GM12892 (cell line): ENCODE data around the gene TMEM123.

Experiments used
- DNase-seq: peaks from one replicate; pipeline ENCODE4 v3.0.0; 2011; ENCODE audit not compliant: insufficient read length
- FAIRE-seq: peaks from 2 replicates; lab custom pipeline; 2011; peaks lifted over from hg19 to GRCh38; lab: Jason Lieb, UNC
- POLR2A ChIP-seq: IDR thresholded peaks from 2 replicates; pipeline ENCODE4 v1.6.1; 2011; ENCODE audit warnings: low read depth, low read length, control low read depth
- POLR2AphosphoS5 ChIP-seq: IDR thresholded peaks from 2 replicates; pipeline ENCODE4 v1.6.1; 2011; ENCODE audit warnings: low read depth, low read length, control low read depth
- TAF1 ChIP-seq: IDR thresholded peaks from 2 replicates; pipeline ENCODE4 v1.6.1; 2011; ENCODE audit warnings: low read depth, mild to moderate bottlenecking, control low read depth, low read length, borderline replicate concordance

TMEM123 gene

DNA sequence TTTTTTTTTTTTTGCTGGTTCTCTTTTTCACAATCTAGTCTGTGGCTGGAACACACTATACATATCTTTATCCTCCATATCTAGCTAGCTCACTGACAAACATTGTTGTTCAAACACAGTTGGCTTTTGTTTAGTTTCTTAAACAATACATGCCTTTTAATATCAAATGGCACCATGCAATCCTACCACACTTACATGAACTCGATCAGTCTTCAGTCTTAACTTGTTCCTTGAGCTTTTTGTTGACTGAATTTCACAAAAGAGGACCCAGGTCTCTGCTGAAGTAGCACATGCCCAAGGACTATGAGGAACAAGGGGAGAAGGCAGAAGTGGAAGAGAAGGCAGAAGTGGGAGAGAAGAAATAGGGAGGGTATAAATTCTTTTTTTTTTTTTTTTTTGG, 25.5 kb downstream of the TMEM123 start:
- FAIRE-seq (peak; percentile 30), DNase-seq (no peak)
- TF ChIP-seq POLR2AphosphoS5 (no peak), POLR2A (no peak), TAF1 (no peak)

DNA sequence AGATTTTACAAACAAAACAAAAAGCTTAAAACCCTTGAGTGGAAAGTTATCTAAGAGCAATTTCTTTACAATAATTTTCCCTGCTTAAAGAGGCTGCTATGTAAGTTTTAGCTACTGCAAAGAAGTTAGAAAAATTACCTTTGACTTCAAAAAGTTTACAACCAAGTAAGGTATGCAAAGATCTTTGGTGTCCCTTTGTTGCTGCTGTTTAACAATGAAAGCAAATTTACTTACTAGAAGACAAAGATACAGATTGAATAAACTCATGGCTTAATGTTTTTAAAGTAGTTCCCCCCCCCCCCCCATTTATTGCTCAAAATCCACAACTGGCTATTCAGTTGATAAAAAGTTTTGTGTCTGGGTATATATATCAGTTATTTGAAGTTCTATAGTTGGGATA, 26.0 kb downstream of the TMEM123 start:
- FAIRE-seq (no peak), DNase-seq (no peak)
- TF ChIP-seq TAF1 (no peak), POLR2A (no peak), POLR2AphosphoS5 (no peak)

GRCh38 chr11:102426000-102426399, 26.6 kb downstream of the TMEM123 start:
- TF ChIP-seq POLR2AphosphoS5: no peak
- TF ChIP-seq POLR2A: no peak
- TF ChIP-seq TAF1: no peak
- DNase-seq (no peak), FAIRE-seq (no peak)

DNA sequence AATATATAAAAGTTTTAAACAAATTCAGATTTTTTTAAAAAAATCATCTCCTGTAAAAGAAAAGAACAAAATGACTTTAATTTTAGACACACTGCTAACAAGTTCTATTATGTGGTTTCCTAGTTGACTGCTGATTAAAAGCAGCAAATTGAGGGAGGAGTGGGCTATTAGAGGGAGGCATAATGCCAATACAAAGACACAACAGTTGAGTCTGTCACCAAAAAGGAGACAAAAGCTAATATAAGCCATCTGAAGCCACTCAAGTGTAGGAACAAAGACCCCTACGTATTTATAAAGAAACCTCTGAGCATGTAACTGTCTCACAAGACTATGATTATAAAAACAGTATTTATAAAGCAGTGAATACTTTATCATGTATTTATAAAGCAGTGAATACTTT, 28.6 kb downstream of the TMEM123 start:
- DNase-seq (no peak), FAIRE-seq (no peak)

GRCh38 chr11:102422817-102423712, 29.5 kb downstream of the TMEM123 start:
- TF ChIP-seq TAF1: no peak
- no peak for TF ChIP-seq POLR2A
- TF ChIP-seq POLR2AphosphoS5: no peak
- DNase-seq (no peak), FAIRE-seq (no peak)

More for the DNA sequence above, 28.6 kb downstream of the TMEM123 start:
- no peak for TF ChIP-seq POLR2AphosphoS5
- no peak for TF ChIP-seq POLR2A
- no peak for TF ChIP-seq TAF1

GRCh38 chr11:102421261-102421660, 31.3 kb downstream of the TMEM123 start:
- DNase-seq: no peak
- TF ChIP-seq POLR2AphosphoS5 (no peak), POLR2A (no peak), TAF1 (no peak)
- FAIRE-seq: no peak

- no peak for TF ChIP-seq TAF1
- TF ChIP-seq POLR2AphosphoS5: no peak
- no peak for TF ChIP-seq POLR2A
- no peak for DNase-seq
- FAIRE-seq: no peak
Measured at GRCh38 chr11:102420547-102420946, 32.0 kb downstream of the TMEM123 start.

DNA sequence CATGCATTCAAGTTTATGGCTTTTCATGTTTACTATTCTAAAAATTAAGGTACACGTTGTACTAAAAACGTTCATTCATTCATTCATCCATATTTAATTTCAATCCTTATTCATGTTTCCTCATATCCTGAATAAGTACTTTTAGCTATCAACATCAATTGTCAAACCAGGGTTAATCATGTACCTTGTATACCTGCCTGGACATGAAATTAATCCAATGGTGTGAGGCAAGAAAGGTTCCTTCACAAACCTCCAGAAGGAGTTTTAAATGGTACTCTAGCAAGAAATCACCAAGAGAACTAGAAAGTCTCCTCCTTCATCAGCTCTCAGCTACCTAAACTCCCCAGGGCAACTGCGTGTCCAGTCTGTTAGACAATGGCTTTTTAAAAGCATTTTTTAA, 33.4 kb downstream of the TMEM123 start:
- DNase-seq (no peak), FAIRE-seq (no peak)
- TF ChIP-seq POLR2A (no peak), TAF1 (no peak), POLR2AphosphoS5 (no peak)

DNA sequence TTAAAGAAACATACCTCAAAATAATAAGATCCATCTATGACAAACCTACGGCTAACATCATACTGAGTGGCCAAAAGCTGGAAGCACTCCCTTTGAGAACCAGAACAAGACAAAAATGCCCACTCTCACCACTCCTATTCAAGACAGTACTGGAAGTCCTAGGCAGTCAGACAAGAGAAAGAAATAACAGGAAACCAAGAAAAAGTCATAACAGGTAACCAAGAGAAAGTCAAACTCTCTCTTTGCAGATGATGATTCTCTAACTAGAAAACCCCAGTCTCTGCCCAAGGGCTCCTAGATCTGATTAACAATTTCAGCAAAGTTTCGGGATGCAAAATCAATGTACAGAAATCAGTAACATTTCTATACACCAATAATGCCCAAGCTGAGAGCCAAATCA, 35.6 kb downstream of the TMEM123 start:
- no peak for TF ChIP-seq POLR2AphosphoS5
- no peak for TF ChIP-seq TAF1
- no peak for TF ChIP-seq POLR2A
- FAIRE-seq (peak; percentile 91), DNase-seq (no peak)

GRCh38 chr11:102415304-102415916, 37.2 kb downstream of the TMEM123 start:
- DNase-seq: no peak
- FAIRE-seq: no peak
- TF ChIP-seq POLR2AphosphoS5 (no peak), TAF1 (no peak), POLR2A (no peak)

GRCh38 chr11:102414559-102414958, 38.0 kb downstream of the TMEM123 start:
- FAIRE-seq (peak; percentile 77), DNase-seq (no peak)
- no peak for TF ChIP-seq POLR2A
- TF ChIP-seq TAF1: no peak
- TF ChIP-seq POLR2AphosphoS5: no peak

DNA sequence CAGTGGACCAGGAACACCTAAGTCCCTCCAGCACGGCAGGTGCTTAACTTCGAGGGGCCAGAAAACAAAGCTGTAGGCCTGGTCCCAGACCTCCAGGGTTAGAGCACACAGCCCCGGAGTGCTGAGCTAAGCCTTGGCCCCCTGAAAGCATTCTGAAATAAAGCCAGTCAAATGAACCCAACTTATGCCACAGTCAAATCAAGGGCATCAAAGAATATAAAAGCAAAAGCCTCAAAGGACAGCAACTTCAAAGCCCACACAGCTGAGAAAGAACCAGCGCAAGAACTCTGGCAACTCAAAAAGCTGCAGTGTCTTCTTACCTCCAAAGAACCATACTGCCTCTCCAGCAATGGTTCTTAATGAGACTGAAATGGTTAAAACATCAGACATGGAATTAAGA, 39.1 kb downstream of the TMEM123 start:
- no peak for DNase-seq
- peak; percentile 77 for FAIRE-seq
- TF ChIP-seq POLR2A (no peak), POLR2AphosphoS5 (no peak)
